ENCODE measurements around the gene DDX6.
"Not testable (repeated sequence)": the region's sequence is repeated elsewhere in the genome, so short reads cannot be mapped to it uniquely, and the experiment has no call there.

- TF ChIP-seq, protein P1, sequence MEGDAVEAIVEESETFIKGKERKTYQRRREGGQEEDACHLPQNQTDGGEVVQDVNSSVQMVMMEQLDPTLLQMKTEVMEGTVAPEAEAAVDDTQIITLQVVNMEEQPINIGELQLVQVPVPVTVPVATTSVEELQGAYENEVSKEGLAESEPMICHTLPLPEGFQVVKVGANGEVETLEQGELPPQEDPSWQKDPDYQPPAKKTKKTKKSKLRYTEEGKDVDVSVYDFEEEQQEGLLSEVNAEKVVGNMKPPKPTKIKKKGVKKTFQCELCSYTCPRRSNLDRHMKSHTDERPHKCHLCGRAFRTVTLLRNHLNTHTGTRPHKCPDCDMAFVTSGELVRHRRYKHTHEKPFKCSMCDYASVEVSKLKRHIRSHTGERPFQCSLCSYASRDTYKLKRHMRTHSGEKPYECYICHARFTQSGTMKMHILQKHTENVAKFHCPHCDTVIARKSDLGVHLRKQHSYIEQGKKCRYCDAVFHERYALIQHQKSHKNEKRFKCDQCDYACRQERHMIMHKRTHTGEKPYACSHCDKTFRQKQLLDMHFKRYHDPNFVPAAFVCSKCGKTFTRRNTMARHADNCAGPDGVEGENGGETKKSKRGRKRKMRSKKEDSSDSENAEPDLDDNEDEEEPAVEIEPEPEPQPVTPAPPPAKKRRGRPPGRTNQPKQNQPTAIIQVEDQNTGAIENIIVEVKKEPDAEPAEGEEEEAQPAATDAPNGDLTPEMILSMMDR (IDR thresholded peaks at IDR 0.05 in 8 of 11, conservative IDR thresholded peaks at IDR 0.05 in 3 of 11), result not testable (repeated sequence)
- not testable (repeated sequence) for TF ChIP-seq POLR2AphosphoS5, POLR2A (IDR thresholded peaks at IDR 0.05)
Observed at GRCh38 chr11:118761981-118762380, 29.0 kb downstream of the DDX6 start.
